Prostate gland (tissue), 2 donors: ENCODE data around the gene ARFIP2. TPM values are rescaled to one million over a fixed set of nuclear protein-coding genes. Genes with fewer than 3 reads are reported as not detected.
A peak's percentile ranks its signal among the peaks of the same experiment; 100 is the strongest.

Source experiments
- DNase-seq: peaks from one replicate; pipeline ENCODE4 v3.0.0-alpha.2; 2019; ENCODE audit warnings: low spot score
- H3K27ac ChIP-seq, 2 donors: fragments of 200-600 bp; sonication (generic); 2 replicates each; pipeline ENCODE4 v1.5.1; 2017 to 2019
- H3K27me3 ChIP-seq: fragments of 200-600 bp; sonication (generic); replicated peaks from 2 replicates; pipeline ENCODE4 v1.5.1; 2019; ENCODE audit not compliant: insufficient read depth
- H3K36me3 ChIP-seq, 2 donors: fragments of 200-600 bp; sonication (generic); 1 replicate in 1 of 2; 2 replicates in 1 of 2; pipeline versions ENCODE4 v1.5.1 to v1.8.1; 2017 to 2019
- H3K4me1 ChIP-seq: fragments of 200-600 bp; sonication (generic); replicated peaks from 2 replicates; pipeline ENCODE4 v1.5.1; 2019
- H3K4me3 ChIP-seq, 2 donors: fragments of 200-600 bp; sonication (generic); 2 replicates each; pipeline ENCODE4 v1.5.1; 2017 to 2019
- H3K9me3 ChIP-seq: fragments of 200-600 bp; sonication (generic); 2 replicates; pipeline ENCODE4 v1.5.1; 2017
- CTCF ChIP-seq, 4 experiments: fragments of 200-600 bp in 2 of 4; fragments of 450-650 bp in 2 of 4; sonication (generic) in 2 of 4; IDR thresholded peaks; 1 replicate in 3 of 4; 2 replicates in 1 of 4; pipeline ENCODE4 v1.5.1; 2016 to 2019; ENCODE audit warnings: antibody characterized with exemption in 4 of 4, mild to moderate bottlenecking in 2 of 4, moderate library complexity in 2 of 4
- POLR2A ChIP-seq: fragments of 450-650 bp; IDR thresholded peaks from one replicate; pipeline ENCODE4 v1.6.1; 2016; ENCODE audit warnings: antibody characterized with exemption, mild to moderate bottlenecking
- POLR2AphosphoS5 ChIP-seq: sonication (generic); formaldehyde crosslinking; IDR thresholded peaks from one replicate; pipeline ENCODE4 v1.6.1; 2017; ENCODE audit warnings: antibody characterized with exemption
- WGBS: methylation state at CpG from one replicate; pipeline ENCODE4 v1.1.5; 2018; 5-methylcytosine and 5-hydroxymethylcytosine counted together
- intact Hi-C: fragments of 100-400 bp; cut with DNase I; formaldehyde crosslinking; loops from one replicate; pipeline ENCODE4 v1.14.2; 2022
- total RNA-seq, 2 donors: library from RNA; depleted of rRNA; stranded (reverse); fragments of >200 nt; gene quantifications; one replicate each; pipeline ENCODE4 v1.1.0, GENCODE V29; 2016

The ARFIP2 gene
- total RNA-seq, result 100 to 1,000 TPM in 1 of 2 donors, 10 to 100 TPM in 1; 87.3 to 110 TPM

- H3K27me3 ChIP-seq, result no peaks in the 10 kb centered on the region
- DNase-seq, result peak; percentile 99
- peak within 1 kb of the TSS; percentile 62 to 75 for H3K4me3 ChIP-seq
- intact Hi-C loops, result loop anchor here (5.0 kb wide), 2 partner anchors 121 to 201 kb away; partner anchors contain the start of genes ILK, MRPL17 and RRP8
- H3K36me3 ChIP-seq, result peaks cover 0 to 10% of the 10 kb centered on the region in 2 donors
- peak within 1 kb of the TSS; percentile 94 for H3K27ac ChIP-seq
- no peaks in the 10 kb centered on the region for H3K9me3 ChIP-seq
- H3K4me1 ChIP-seq, result peaks cover 16% of the 10 kb centered on the region
- WGBS, result under 1% methylated on average over 65 of the region's 66 CpGs
- peak in 1 of 4 experiments; percentile 25 for TF ChIP-seq CTCF (IDR thresholded peaks at IDR 0.05)
- peak; percentile 90 for TF ChIP-seq POLR2A
- peak; percentile 100 for TF ChIP-seq POLR2AphosphoS5
Measured at GRCh38 chr11:6481012-6481923, at the start of gene ARFIP2, which contains the start of gene TIMM10B. Gene ARFIP2 (minus strand): TSS chr11:6481331. CDS start chr11:6480421, 910 bp downstream. Gene TIMM10B (plus strand): TSS chr11:6481501. CDS start chr11:6481517, 16 bp downstream.

- Histone ChIP-seq H3K36me3 (no peaks in the 10 kb centered on the region), H3K4me1 (no peaks in the 10 kb centered on the region), H3K27me3 (no peaks in the 10 kb centered on the region), H3K4me3 (no peak overlapping the region), H3K27ac (no peak overlapping the region), H3K9me3 (no peaks in the 10 kb centered on the region)
- no peak for TF ChIP-seq POLR2AphosphoS5
- no peak for TF ChIP-seq CTCF (IDR thresholded peaks at IDR 0.05)
- no peak for TF ChIP-seq POLR2A
- WGBS, result 89% methylated on average over 2 of the region's 2 CpGs
- no peak for DNase-seq
- intact Hi-C loops, result loop anchor here (5.0 kb wide), 1 partner anchor 151 kb away; the partner anchor contains the start of gene MRPL17
Measured at GRCh38 chr11:6530848-6531247, 49.7 kb upstream of the ARFIP2 start.

GRCh38 chr11:6529266-6529665 is 48.1 kb upstream of the ARFIP2 start:
- WGBS, result 83% methylated on average over 2 of the region's 2 CpGs
- intact Hi-C loops, result loop anchor here (5.0 kb wide), 1 partner anchor 68 kb away; no protein-coding TSS in a partner anchor
- H3K4me1 ChIP-seq, result no peaks in the 10 kb centered on the region
- no peaks in the 10 kb centered on the region for H3K36me3 ChIP-seq
- no peaks in the 10 kb centered on the region for H3K27me3 ChIP-seq
- TF ChIP-seq POLR2A, result no peak
- TF ChIP-seq POLR2AphosphoS5, result no peak
- no peak for TF ChIP-seq CTCF (IDR thresholded peaks at IDR 0.05)
- H3K4me3 ChIP-seq, result no peak overlapping the region
- no peak overlapping the region for H3K27ac ChIP-seq
- no peak for DNase-seq
- H3K9me3 ChIP-seq, result no peaks in the 10 kb centered on the region

- Histone ChIP-seq H3K4me1 (no peaks in the 10 kb centered on the region), H3K9me3 (no peaks in the 10 kb centered on the region), H3K27ac (no peak overlapping the region), H3K27me3 (no peaks in the 10 kb centered on the region), H3K4me3 (no peak overlapping the region), H3K36me3 (no peaks in the 10 kb centered on the region)
- no peak for TF ChIP-seq POLR2A
- no peak for TF ChIP-seq CTCF (IDR thresholded peaks at IDR 0.05)
- no peak for TF ChIP-seq POLR2AphosphoS5
- intact Hi-C loops, result loop anchor here (5.0 kb wide), 1 partner anchor 71 kb away; no protein-coding TSS in a partner anchor
- WGBS, result 87% methylated on average over 3 of the region's 3 CpGs
- no peak for DNase-seq
Measured at GRCh38 chr11:6526411-6527135, 45.4 kb upstream of the ARFIP2 start.
